Umbilical cord (tissue), 2 donors: ENCODE measurements around the gene GJB2. TPM values are rescaled to one million over a fixed set of nuclear protein-coding genes. Genes with fewer than 3 reads are reported as not detected.
A peak's percentile ranks its signal among the peaks of the same experiment; 100 is the strongest.
"Not testable (repeated sequence)": the region's sequence is repeated elsewhere in the genome, so short reads cannot be mapped to it uniquely, and the experiment has no call there.

Source experiments
- DNase-seq: peaks from one replicate; pipeline ENCODE4 v3.0.0-alpha.2; 2015; ENCODE audit warnings: low spot score
- total RNA-seq: library from RNA; depleted of rRNA; stranded (reverse); fragments of >200 nt; gene quantifications from one replicate; pipeline ENCODE4 v1.2.3, GENCODE V29; 2014; ENCODE audit warnings: low replicate concordance; ENCODE audit not compliant: insufficient read depth

The GJB2 gene
- total RNA-seq, 1 donor from 2014 or later: 13.0 TPM

GRCh38 chr13:20168396-20168795 lies 24.3 kb downstream of the GJB2 start:
- no peak for DNase-seq

- no peak for DNase-seq
Observed at GRCh38 chr13:20165417-20166257, 27.1 kb downstream of the GJB2 start.

- no peak for DNase-seq
Observed at GRCh38 chr13:20161951-20162300, 30.8 kb downstream of the GJB2 start.

- DNase-seq: no peak
Observed at GRCh38 chr13:20161275-20161950, 31.3 kb downstream of the GJB2 start.

- peak; percentile 29 for DNase-seq
Observed at GRCh38 chr13:20160306-20161274, 32.1 kb downstream of the GJB2 start, which contains the start of gene GJA3. GJA3 (minus strand) TSS chr13:20161052; CDS start chr13:20143288, 17,764 bp downstream.

GRCh38 chr13:20159646-20160305 lies 33.0 kb downstream of the GJB2 start:
- DNase-seq: peak; percentile 22

- no peak for DNase-seq
Observed at GRCh38 chr13:20157151-20157796, 35.5 kb downstream of the GJB2 start.

- DNase-seq: no peak
Observed at GRCh38 chr13:20156702-20157101, 36.0 kb downstream of the GJB2 start.

- DNase-seq: not testable (repeated sequence)
Observed at GRCh38 chr13:20153290-20153689, 39.4 kb downstream of the GJB2 start.

- no peak for DNase-seq
Observed at GRCh38 chr13:20151612-20152011, 41.1 kb downstream of the GJB2 start.

GRCh38 chr13:20151016-20151415 lies 41.7 kb downstream of the GJB2 start:
- no peak for DNase-seq

GRCh38 chr13:20150561-20150960 lies 42.2 kb downstream of the GJB2 start:
- no peak for DNase-seq

- DNase-seq: no peak
Observed at GRCh38 chr13:20149762-20150161, 43.0 kb downstream of the GJB2 start.

GRCh38 chr13:20148501-20149183 lies 44.1 kb downstream of the GJB2 start:
- no peak for DNase-seq

GRCh38 chr13:20146381-20146780 lies 46.4 kb downstream of the GJB2 start:
- no peak for DNase-seq

GRCh38 chr13:20145521-20145920 lies 47.2 kb downstream of the GJB2 start:
- DNase-seq: no peak

GRCh38 chr13:20144141-20144850 lies 48.4 kb downstream of the GJB2 start:
- no peak for DNase-seq

- no peak for DNase-seq
Observed at GRCh38 chr13:20142927-20143480, 49.7 kb downstream of the GJB2 start.
